Endothelial cell of umbilical vein (primary cell): ENCODE measurements around the gene IRF1. TPM values are rescaled to one million over a fixed set of nuclear protein-coding genes. Genes with fewer than 3 reads are reported as not detected.

Experiments
- BruUV-seq: library from RNA; stranded (reverse); fragments of 400-500 nt; replicated peaks from 2 replicates; lab custom pipeline; 2021; lab: Mats Ljungman, UMichigan
- CTCF ChIA-PET: fragments of 300-600, 350-600 bp; sonication (Branson Sonifier 250); formaldehyde crosslinking; loops from one replicate; lab custom pipeline; 2021; ENCODE audit warnings: antibody characterized with exemption, inconsistent platforms; lab: Charles Lee
- POLR2A ChIA-PET: fragments of 300-600, 350-600 bp; sonication (Branson Sonifier 250); formaldehyde crosslinking; loops from one replicate; lab custom pipeline; 2021; ENCODE audit warnings: antibody characterized with exemption, inconsistent platforms; lab: Charles Lee
- DNase-seq: peaks from one replicate; pipeline ENCODE4 v3.0.0-alpha.2; 2011; ENCODE audit warnings: low read depth, low spot score
- FAIRE-seq: peaks from 2 replicates; lab custom pipeline; 2011; peaks lifted over from hg19 to GRCh38; lab: Jason Lieb, UNC
- H2AFZ ChIP-seq: 2 replicates; pipeline ENCODE4 v1.6.0; 2012; ENCODE audit warnings: low read depth, low read length, control low read depth, inconsistent platforms
- H3K27ac ChIP-seq: 2 replicates; pipeline ENCODE4 v1.5.1; 2011; ENCODE audit warnings: low read depth, mild to moderate bottlenecking, control low read depth, low read length, moderate library complexity; ENCODE audit not compliant: insufficient read depth
- H3K27me3 ChIP-seq, 2 experiments: 2 replicates each; pipeline versions ENCODE4 v1.6.0 to v1.6.1; 2011; ENCODE audit warnings: low read length in 2 of 2, mixed read lengths in 1 of 2; ENCODE audit not compliant: control insufficient read depth in 2 of 2, insufficient read depth in 2 of 2
- H3K36me3 ChIP-seq, 2 experiments: 2 replicates in 1 of 2; 3 replicates in 1 of 2; pipeline ENCODE4 v1.5.1; 2011; ENCODE audit warnings: low read length in 2 of 2, mild to moderate bottlenecking in 1 of 2, moderate library complexity in 1 of 2; ENCODE audit not compliant: control insufficient read depth in 2 of 2, insufficient read depth in 2 of 2; ENCODE audit errors: extremely low read depth in 1 of 2
- H3K4me1 ChIP-seq: 3 replicates; pipeline ENCODE4 v1.5.1; 2011; ENCODE audit warnings: mild to moderate bottlenecking, low read length; ENCODE audit not compliant: control insufficient read depth, insufficient read depth; ENCODE audit errors: extremely low read depth
- H3K4me2 ChIP-seq: 2 replicates; pipeline ENCODE4 v1.6.1; 2011; ENCODE audit warnings: low read length, control low read depth, mixed read lengths; ENCODE audit not compliant: insufficient read depth
- H3K4me3 ChIP-seq, 3 experiments: fragments of 200-600 bp in 1 of 3; sonication (generic), shearing (Covaris generic) in 1 of 3; replicated peaks in 1 of 3; 2 replicates each; pipeline ENCODE4 v1.5.1; 2011 to 2016; ENCODE audit warnings: control low read depth in 3 of 3, low read length in 3 of 3, mild to moderate bottlenecking in 2 of 3, inconsistent platforms in 1 of 3, low read depth in 1 of 3, moderate library complexity in 1 of 3; ENCODE audit not compliant: insufficient read depth in 1 of 3
- H3K79me2 ChIP-seq: 2 replicates; pipeline ENCODE4 v1.6.0; 2012; ENCODE audit warnings: low read length, inconsistent platforms; ENCODE audit not compliant: control insufficient read depth, insufficient read depth
- H3K9ac ChIP-seq: replicated peaks from 2 replicates; pipeline ENCODE3; 2011; ENCODE audit warnings: low read length, control low read depth; ENCODE audit not compliant: insufficient read depth; ENCODE audit errors: extremely low read depth
- H3K9me1 ChIP-seq: replicated peaks from 3 replicates; pipeline ENCODE4 v1.6.0; 2011; ENCODE audit warnings: mild to moderate bottlenecking, low read length; ENCODE audit not compliant: control insufficient read depth, insufficient read depth; ENCODE audit errors: extremely low read depth
- H3K9me3 ChIP-seq: replicated peaks from 2 replicates; pipeline ENCODE4 v1.5.1; 2012; ENCODE audit warnings: low read length, inconsistent platforms; ENCODE audit not compliant: control insufficient read depth, insufficient read depth
- H4K20me1 ChIP-seq: replicated peaks from 2 replicates; pipeline ENCODE3; 2011; ENCODE audit warnings: mild to moderate bottlenecking, low read length; ENCODE audit not compliant: control insufficient read depth, insufficient read depth; ENCODE audit errors: extremely low read depth
- CTCF ChIP-seq, 2 donors: IDR thresholded peaks; 1 replicate in 1 of 2; 2 replicates in 1 of 2; pipeline ENCODE4 v1.5.1; 2011; ENCODE audit warnings: low read length in 2 of 2, mild to moderate bottlenecking in 2 of 2, moderate library complexity in 2 of 2, control low read depth in 1 of 2, inconsistent platforms in 1 of 2, low read depth in 1 of 2; ENCODE audit not compliant: insufficient read depth in 1 of 2; ENCODE audit errors: extremely low read depth in 1 of 2
- EZH2 ChIP-seq: IDR thresholded peaks from 2 replicates; pipeline ENCODE4 v1.6.1; 2012; ENCODE audit warnings: borderline replicate concordance, low read depth, mild to moderate bottlenecking, moderate library complexity, low read length, inconsistent platforms; ENCODE audit not compliant: severe bottlenecking
- FOS ChIP-seq: IDR thresholded peaks from 2 replicates; pipeline ENCODE4 v1.6.1; 2011; ENCODE audit warnings: mild to moderate bottlenecking, low read length, moderate library complexity, borderline replicate concordance; ENCODE audit not compliant: insufficient read depth
- GATA2 ChIP-seq: IDR thresholded peaks from 2 replicates; pipeline ENCODE4 v1.7.0; 2011; ENCODE audit warnings: low read depth, mild to moderate bottlenecking, moderate library complexity, mixed read lengths, low read length; ENCODE audit not compliant: insufficient read length, insufficient read depth
- JUN ChIP-seq: IDR thresholded peaks from 2 replicates; pipeline ENCODE4 v1.6.1; 2011; ENCODE audit warnings: borderline replicate concordance, low read depth; ENCODE audit not compliant: insufficient read length, insufficient read depth
- MAX ChIP-seq: IDR thresholded peaks from 2 replicates; pipeline ENCODE4 v1.6.1; 2011; ENCODE audit not compliant: insufficient read depth, insufficient read length
- MYC ChIP-seq: IDR thresholded peaks from one replicate; pipeline ENCODE4 v1.6.1; 2011; ENCODE audit warnings: mild to moderate bottlenecking, low read depth, low read length
- POLR2A ChIP-seq: IDR thresholded peaks from 2 replicates; pipeline ENCODE4 v1.6.1; 2012; ENCODE audit warnings: low read depth, mild to moderate bottlenecking, control low read depth, low read length
- POLR2AphosphoS5 ChIP-seq: IDR thresholded peaks from 2 replicates; pipeline ENCODE4 v1.6.1; 2012; ENCODE audit warnings: low read depth, mild to moderate bottlenecking, control low read depth, low read length, moderate library complexity; ENCODE audit not compliant: insufficient read depth
- dilution Hi-C: fragments of 300-500 bp; cut with MboI; formaldehyde crosslinking; loops from one replicate; pipeline ENCODE4 v1.15.0; 2019; ENCODE audit warnings: low sequenced_read_pairs; ENCODE audit not compliant: extremely low pct_ligation_motif_present
- intact Hi-C: fragments of 100-400 bp; cut with micrococcal nuclease; formaldehyde crosslinking; loops from one replicate; pipeline ENCODE4 v1.10.0; 2022
- polyA plus RNA-seq, 4 experiments: library from polyadenylated mRNA; depleted of rRNA in 3 of 4; stranded (reverse) in 3 of 4; unstranded in 1 of 4; fragments of >200 nt; gene quantifications; 2 replicates each; pipeline versions ENCODE4 v1.2.1 to v1.2.3, GENCODE V29; 2011 to 2012; ENCODE audit warnings: missing spikeins in 1 of 4
- total RNA-seq: library from RNA; stranded (reverse); gene quantifications from 2 replicates; pipeline ENCODE4 v1.2.3, GENCODE V29; 2021

IRF1 gene
- total and polyA plus RNA-seq, 2 donors (not counting 3 experiments of a cell fraction or from before 2014, with no cell fraction given) = 12.3 to 28.0 TPM

- Histone ChIP-seq H3K36me3 (no peaks in the 10 kb centered on the region), H3K9me1 (no peaks in the 10 kb centered on the region), H4K20me1 (no peaks in the 10 kb centered on the region), H3K4me3 (no peak overlapping the region), H3K4me1 (peaks cover 22% of the 10 kb centered on the region), H3K27ac (peak overlapping the region; percentile 49), H3K9ac (peak overlapping the region; percentile 25), H3K9me3 (no peaks in the 10 kb centered on the region), H3K27me3 (no peaks in the 10 kb centered on the region), H2AFZ (peak overlapping the region; percentile 16), H3K4me2 (peak overlapping the region; percentile 3), H3K79me2 (no peaks in the 10 kb centered on the region)
- BruUV-seq = no TSS peak
- dilution Hi-C loops (no loop called here), intact Hi-C loops (loop anchor here (1.0 kb wide), 1 partner anchor 8 kb away; no protein-coding TSS in a partner anchor)
- TF ChIP-seq GATA2 = no peak
- TF ChIP-seq FOS = no peak
- TF ChIP-seq MYC = no peak
- TF ChIP-seq JUN = no peak
- TF ChIP-seq CTCF (IDR thresholded peaks at IDR 0.05; ENCODE audit: extremely low read depth in 1 of 2, insufficient read depth in 1 of 2, low read depth in 1 of 2, low read length in 2 of 2) = no peak
- no peak for TF ChIP-seq EZH2
- TF ChIP-seq POLR2A = no peak
- TF ChIP-seq POLR2AphosphoS5 = no peak
- no peak for TF ChIP-seq MAX
- peak; percentile 78 for DNase-seq
- FAIRE-seq = peak; percentile 75
- CTCF ChIA-PET = interaction anchor here (1.1 to 3.5 kb wide), 10 partner anchors 8 to 70 kb away, joined by 3 to 21 read pairs (median 8); partner anchors contain the start of gene IRF1
- POLR2A ChIA-PET = interaction anchor here (0.7 kb wide), 1 partner anchor 10 kb away, joined by 3 read pairs; no protein-coding TSS in a partner anchor
Observed at GRCh38 chr5:132456296-132456986, 34.1 kb downstream of the IRF1 start.
